HL-60 (cell line): Measurements from ENCODE around the gene MAP3K10.

Experiments used
- CTCF ChIP-seq: IDR thresholded peaks from one replicate; pipeline ENCODE4 v1.5.1; 2011; ENCODE audit warnings: low read length, control low read depth, inconsistent platforms; ENCODE audit not compliant: insufficient read depth
- POLR2AphosphoS5 ChIP-seq: IDR thresholded peaks from 2 replicates; pipeline ENCODE4 v1.6.1; 2012; ENCODE audit warnings: low read depth

GRCh38 chr19:40192758-40193586 is 1.7 kb downstream of the MAP3K10 start:
- no peak for TF ChIP-seq CTCF
- TF ChIP-seq POLR2AphosphoS5, result no peak
